Measurements from ENCODE around the gene SLC22A1.

- no peak for TF ChIP-seq POLR2A (IDR thresholded peaks at IDR 0.05)
- TF ChIP-seq, protein P1, sequence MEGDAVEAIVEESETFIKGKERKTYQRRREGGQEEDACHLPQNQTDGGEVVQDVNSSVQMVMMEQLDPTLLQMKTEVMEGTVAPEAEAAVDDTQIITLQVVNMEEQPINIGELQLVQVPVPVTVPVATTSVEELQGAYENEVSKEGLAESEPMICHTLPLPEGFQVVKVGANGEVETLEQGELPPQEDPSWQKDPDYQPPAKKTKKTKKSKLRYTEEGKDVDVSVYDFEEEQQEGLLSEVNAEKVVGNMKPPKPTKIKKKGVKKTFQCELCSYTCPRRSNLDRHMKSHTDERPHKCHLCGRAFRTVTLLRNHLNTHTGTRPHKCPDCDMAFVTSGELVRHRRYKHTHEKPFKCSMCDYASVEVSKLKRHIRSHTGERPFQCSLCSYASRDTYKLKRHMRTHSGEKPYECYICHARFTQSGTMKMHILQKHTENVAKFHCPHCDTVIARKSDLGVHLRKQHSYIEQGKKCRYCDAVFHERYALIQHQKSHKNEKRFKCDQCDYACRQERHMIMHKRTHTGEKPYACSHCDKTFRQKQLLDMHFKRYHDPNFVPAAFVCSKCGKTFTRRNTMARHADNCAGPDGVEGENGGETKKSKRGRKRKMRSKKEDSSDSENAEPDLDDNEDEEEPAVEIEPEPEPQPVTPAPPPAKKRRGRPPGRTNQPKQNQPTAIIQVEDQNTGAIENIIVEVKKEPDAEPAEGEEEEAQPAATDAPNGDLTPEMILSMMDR (IDR thresholded peaks at IDR 0.05), result no peak
Observed at GRCh38 chr6:160201061-160201460, 79.4 kb downstream of the SLC22A1 start.
